ENCODE results near the gene CCDC12. TPM values are rescaled to one million over a fixed set of nuclear protein-coding genes. Genes with fewer than 3 reads are reported as not detected.

Gene CCDC12
- total and polyA plus RNA-seq, 9 of the 15 experiments (the other 6 are each of a cell fraction or from before 2014, with no cell fraction given): 8.9 to 201 (median 86.9) TPM

GRCh38 chr3:46883054-46883829, 93.3 kb downstream of the CCDC12 start:
- Histone ChIP-seq H3K9me1 (ENCODE audit: control insufficient read depth, insufficient read depth, low read length) (no peaks in the 10 kb centered on the region), H3K4me3 (no peak overlapping the region), H3K79me2 (ENCODE audit: control insufficient read depth, insufficient read depth, low read length) (no peaks in the 10 kb centered on the region), H3K36me3 (ENCODE audit: control insufficient read depth, insufficient read depth, low read length) (no peaks in the 10 kb centered on the region), H3K4me1 (replicated peaks in 1 of 2; ENCODE audit: control insufficient read depth in 2 of 2, insufficient read depth in 2 of 2, low read length in 2 of 2) (peaks cover 0 to 30% of the 10 kb centered on the region in 2 experiments; a peak in 3 of 5 replicates), H3K27ac (ENCODE audit: extremely low read depth, low read depth, low read length) (no peak overlapping the region), H3K4me2 (ENCODE audit: insufficient read depth, low read length) (no peak overlapping the region), H3K27me3 (ENCODE audit: control insufficient read depth in 2 of 2, insufficient read depth in 2 of 2, low read length in 2 of 2) (peaks cover 46 to 70% of the 10 kb centered on the region in 2 experiments), H3K9me3 (replicated peaks; ENCODE audit: control insufficient read depth, insufficient read depth, low read depth, low read length) (no peaks in the 10 kb centered on the region), H4K20me1 (replicated peaks; ENCODE audit: control insufficient read depth, insufficient read depth, low read length) (peaks cover 20% of the 10 kb centered on the region), H2AFZ (ENCODE audit: low read depth, low read length) (no peak overlapping the region), H3K9ac (ENCODE audit: insufficient read depth in 1 of 2, low read depth in 2 of 2, low read length in 2 of 2) (no peak overlapping the region)
- ATAC-seq: peak; percentile 42
- no TSS peak for BruUV-seq (replicated peaks)
- peak in 3 of 4 experiments; percentile 31 to 59 (median 59) for DNase-seq (ENCODE audit: extremely low read depth in 1 of 4, low spot score in 3 of 4)
- WGBS (ENCODE audit: insufficient coverage, low coverage, missing lambda C conversion rate): 28% methylated on average over 30 of the region's 78 CpGs
- intact Hi-C loops (cut with micrococcal nuclease) (no loop called here), in situ Hi-C loops (cut with MboI) (no loop called here)
- ChIA-PET POLR2A (interaction anchor here (0.5 to 0.6 kb wide), 2 partner anchors 24 to 67 kb away, joined by 3 read pairs; no protein-coding TSS in a partner anchor), CTCF (ENCODE audit: low intra/inter-chr PET ratio) (no interaction called here)
- no peak for FAIRE-seq
- TF ChIP-seq TEAD1 (CRISPR knock-in tag; IDR thresholded peaks at IDR 0.05) (no peak), RB1 (IDR thresholded peaks at IDR 0.05; ENCODE audit: low read depth) (no peak), PHTF2 (CRISPR knock-in tag; IDR thresholded peaks at IDR 0.05) (no peak), DDX20 (tag; IDR thresholded peaks at IDR 0.05; ENCODE audit: low read depth) (no peak), PHF8 (IDR thresholded peaks at IDR 0.05; ENCODE audit: borderline replicate concordance, low read length) (no peak), ZFP1 (CRISPR knock-in tag; IDR thresholded peaks at IDR 0.05) (no peak), SIN3A (IDR thresholded peaks at IDR 0.05; ENCODE audit: borderline replicate concordance in 2 of 2, control insufficient read depth in 1 of 2, low read depth in 2 of 2, low read length in 2 of 2) (no peak)
